Subcutaneous abdominal adipose tissue (tissue), 5 donors: ENCODE data around the gene FOLR2.

ENCODE experiments used
- H3K27ac ChIP-seq: one replicate; pipeline ENCODE4 v1.7.0; 2013; ENCODE audit warnings: low read depth, mild to moderate bottlenecking, inconsistent platforms, low read length, moderate library complexity
- H3K27me3 ChIP-seq, 5 donors: one replicate each; pipeline ENCODE4 v1.7.0; 2013; ENCODE audit warnings: low read length in 5 of 5, inconsistent platforms in 1 of 5; ENCODE audit not compliant: control insufficient read depth in 5 of 5, insufficient read depth in 4 of 5
- H3K36me3 ChIP-seq, 5 donors: one replicate each; pipeline ENCODE4 v1.7.0; 2013; ENCODE audit warnings: low read length in 5 of 5; ENCODE audit not compliant: control insufficient read depth in 5 of 5, insufficient read depth in 5 of 5
- H3K4me1 ChIP-seq, 5 donors: one replicate each; pipeline ENCODE4 v1.7.0; 2013; ENCODE audit warnings: low read length in 5 of 5, mild to moderate bottlenecking in 3 of 5, moderate library complexity in 1 of 5; ENCODE audit not compliant: control insufficient read depth in 5 of 5, insufficient read depth in 5 of 5
- H3K4me3 ChIP-seq, 5 donors: one replicate each; pipeline ENCODE4 v1.7.0; 2013; ENCODE audit warnings: low read length in 5 of 5, low read depth in 1 of 5
- H3K9ac ChIP-seq, 5 donors: one replicate each; pipeline ENCODE4 v1.7.0; 2013; ENCODE audit warnings: low read length in 5 of 5, mild to moderate bottlenecking in 4 of 5, moderate library complexity in 3 of 5
- H3K9me3 ChIP-seq, 5 donors: one replicate each; pipeline ENCODE4 v1.7.0; 2013; ENCODE audit warnings: low read length in 5 of 5; ENCODE audit not compliant: control insufficient read depth in 5 of 5
- donor health status: healthy.
- donor health status: healthy.
- donor health status: healthy.
- donor health status: healthy.
- donor health status: healthy.

The FOLR2 gene

GRCh38 chr11:72247584-72247983, 31.0 kb downstream of the FOLR2 start:
- H3K27me3 ChIP-seq, result peaks cover 33 to 62% (median 38%) of the 10 kb centered on the region in 5 donors
- H3K27ac ChIP-seq, result no peak overlapping the region
- no peaks in the 10 kb centered on the region for H3K9me3 ChIP-seq
- no peak overlapping the region for H3K4me3 ChIP-seq
- no peaks in the 10 kb centered on the region for H3K36me3 ChIP-seq
- peaks cover 0 to 11% (median 3%) of the 10 kb centered on the region in 5 donors for H3K4me1 ChIP-seq
- H3K9ac ChIP-seq, result no peak overlapping the region

GRCh38 chr11:72249961-72250360, 33.4 kb downstream of the FOLR2 start:
- Histone ChIP-seq H3K27me3 (peaks cover 15 to 44% (median 22%) of the 10 kb centered on the region in 5 donors), H3K9ac (no peak overlapping the region), H3K36me3 (no peaks in the 10 kb centered on the region), H3K9me3 (no peaks in the 10 kb centered on the region), H3K4me1 (no peaks in the 10 kb centered on the region), H3K27ac (no peak overlapping the region), H3K4me3 (no peak overlapping the region)

- no peak overlapping the region for H3K4me3 ChIP-seq
- H3K36me3 ChIP-seq, result no peaks in the 10 kb centered on the region
- no peaks in the 10 kb centered on the region for H3K9me3 ChIP-seq
- H3K27me3 ChIP-seq, result peaks cover 6 to 35% (median 13%) of the 10 kb centered on the region in 5 donors
- no peaks in the 10 kb centered on the region for H3K4me1 ChIP-seq
- no peak overlapping the region for H3K27ac ChIP-seq
- no peak overlapping the region for H3K9ac ChIP-seq
These were observed 34.3 kb downstream of the FOLR2 start for GRCh38 chr11:72250661-72251464.

GRCh38 chr11:72251614-72252013, 35.0 kb downstream of the FOLR2 start:
- Histone ChIP-seq H3K4me3 (no peak overlapping the region), H3K27ac (no peak overlapping the region), H3K36me3 (no peaks in the 10 kb centered on the region), H3K4me1 (no peaks in the 10 kb centered on the region), H3K27me3 (peaks cover 0 to 30% (median 11%) of the 10 kb centered on the region in 5 donors), H3K9ac (no peak overlapping the region), H3K9me3 (no peaks in the 10 kb centered on the region)

GRCh38 chr11:72253392-72253791, 36.8 kb downstream of the FOLR2 start:
- Histone ChIP-seq H3K27me3 (peaks cover 0 to 21% (median 6%) of the 10 kb centered on the region in 5 donors), H3K36me3 (no peaks in the 10 kb centered on the region), H3K27ac (no peak overlapping the region), H3K9me3 (no peaks in the 10 kb centered on the region), H3K4me3 (no peak overlapping the region), H3K9ac (no peak overlapping the region), H3K4me1 (no peaks in the 10 kb centered on the region)

GRCh38 chr11:72254299-72254993, 37.9 kb downstream of the FOLR2 start:
- Histone ChIP-seq H3K4me1 (no peaks in the 10 kb centered on the region), H3K9ac (no peak overlapping the region), H3K4me3 (no peak overlapping the region), H3K27me3 (peaks cover 0 to 20% (median 2%) of the 10 kb centered on the region in 5 donors), H3K9me3 (no peaks in the 10 kb centered on the region), H3K36me3 (no peaks in the 10 kb centered on the region), H3K27ac (no peak overlapping the region)

GRCh38 chr11:72257570-72257969, 41.0 kb downstream of the FOLR2 start:
- no peak overlapping the region for H3K27ac ChIP-seq
- H3K36me3 ChIP-seq, result no peaks in the 10 kb centered on the region
- H3K9ac ChIP-seq, result no peak overlapping the region
- no peak overlapping the region for H3K4me3 ChIP-seq
- H3K4me1 ChIP-seq, result no peaks in the 10 kb centered on the region
- no peaks in the 10 kb centered on the region for H3K9me3 ChIP-seq
- peaks cover 0 to 7% (median 0%) of the 10 kb centered on the region in 5 donors for H3K27me3 ChIP-seq

- H3K4me1 ChIP-seq, result no peaks in the 10 kb centered on the region
- no peak overlapping the region for H3K27ac ChIP-seq
- peaks cover 0 to 2% (median 0%) of the 10 kb centered on the region in 5 donors for H3K27me3 ChIP-seq
- no peaks in the 10 kb centered on the region for H3K9me3 ChIP-seq
- no peak overlapping the region for H3K9ac ChIP-seq
- no peak overlapping the region for H3K4me3 ChIP-seq
- no peaks in the 10 kb centered on the region for H3K36me3 ChIP-seq
These were observed 42.9 kb downstream of the FOLR2 start for GRCh38 chr11:72259490-72259889.

GRCh38 chr11:72260574-72260973, 44.0 kb downstream of the FOLR2 start:
- H3K4me1 ChIP-seq, result no peaks in the 10 kb centered on the region
- no peaks in the 10 kb centered on the region for H3K36me3 ChIP-seq
- peaks cover 0 to 2% (median 0%) of the 10 kb centered on the region in 5 donors for H3K27me3 ChIP-seq
- no peak overlapping the region for H3K27ac ChIP-seq
- H3K9me3 ChIP-seq, result no peaks in the 10 kb centered on the region
- no peak overlapping the region for H3K4me3 ChIP-seq
- H3K9ac ChIP-seq, result no peak overlapping the region

- Histone ChIP-seq H3K9ac (no peak overlapping the region), H3K4me3 (no peak overlapping the region), H3K27ac (no peak overlapping the region), H3K9me3 (no peaks in the 10 kb centered on the region), H3K4me1 (peaks cover 0 to 5% (median 4%) of the 10 kb centered on the region in 5 donors), H3K27me3 (peaks cover 0 to 2% (median 0%) of the 10 kb centered on the region in 5 donors), H3K36me3 (no peaks in the 10 kb centered on the region)
These were observed 46.8 kb downstream of the FOLR2 start for GRCh38 chr11:72263361-72263760.
